ENCODE measurements around the gene PDIA6.

DNA sequence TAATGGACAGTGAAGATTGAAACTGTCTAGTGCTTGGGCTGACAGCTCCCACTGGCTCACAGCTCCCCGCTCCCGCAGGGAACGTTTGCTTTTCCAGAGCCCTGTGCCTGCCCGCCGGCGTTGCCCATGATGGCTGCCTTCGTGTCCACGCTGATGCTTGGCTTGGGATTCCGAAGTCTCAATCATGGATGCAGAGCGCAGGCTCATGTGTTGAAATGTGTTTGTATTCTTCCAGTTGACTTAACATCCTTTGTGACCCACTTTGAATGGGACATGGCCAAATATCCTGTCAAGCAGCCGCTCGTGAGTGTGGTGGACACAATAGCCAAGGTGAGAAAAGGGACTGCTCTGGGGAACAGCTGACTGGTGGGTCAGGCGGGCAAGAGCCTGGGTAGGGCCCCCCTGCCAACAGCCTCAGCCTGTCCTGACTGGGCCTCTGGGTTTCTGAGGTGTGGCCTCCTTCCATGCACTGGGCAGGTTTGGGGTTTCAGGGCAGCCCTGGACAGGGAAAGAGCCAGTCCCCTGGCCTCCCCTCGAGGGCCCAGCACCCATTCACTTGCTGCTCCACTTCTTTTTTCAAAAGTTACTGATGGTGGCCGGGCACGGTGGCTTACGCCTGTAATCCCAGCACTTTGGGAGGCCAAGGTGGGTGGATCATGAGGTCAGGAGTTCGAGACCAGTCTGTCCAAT is 48.3 kb downstream of the PDIA6 start:
- no peak for TF ChIP-seq POLR2A (IDR thresholded peaks at IDR 0.05)
- TF ChIP-seq, protein P1, sequence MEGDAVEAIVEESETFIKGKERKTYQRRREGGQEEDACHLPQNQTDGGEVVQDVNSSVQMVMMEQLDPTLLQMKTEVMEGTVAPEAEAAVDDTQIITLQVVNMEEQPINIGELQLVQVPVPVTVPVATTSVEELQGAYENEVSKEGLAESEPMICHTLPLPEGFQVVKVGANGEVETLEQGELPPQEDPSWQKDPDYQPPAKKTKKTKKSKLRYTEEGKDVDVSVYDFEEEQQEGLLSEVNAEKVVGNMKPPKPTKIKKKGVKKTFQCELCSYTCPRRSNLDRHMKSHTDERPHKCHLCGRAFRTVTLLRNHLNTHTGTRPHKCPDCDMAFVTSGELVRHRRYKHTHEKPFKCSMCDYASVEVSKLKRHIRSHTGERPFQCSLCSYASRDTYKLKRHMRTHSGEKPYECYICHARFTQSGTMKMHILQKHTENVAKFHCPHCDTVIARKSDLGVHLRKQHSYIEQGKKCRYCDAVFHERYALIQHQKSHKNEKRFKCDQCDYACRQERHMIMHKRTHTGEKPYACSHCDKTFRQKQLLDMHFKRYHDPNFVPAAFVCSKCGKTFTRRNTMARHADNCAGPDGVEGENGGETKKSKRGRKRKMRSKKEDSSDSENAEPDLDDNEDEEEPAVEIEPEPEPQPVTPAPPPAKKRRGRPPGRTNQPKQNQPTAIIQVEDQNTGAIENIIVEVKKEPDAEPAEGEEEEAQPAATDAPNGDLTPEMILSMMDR (IDR thresholded peaks at IDR 0.05): no peak
